ENCODE results near the gene HOXA4.

The HOXA4 gene

GRCh38 chr7:27158436-27159265 is 28.1 kb upstream of the HOXA4 start:
- in situ Hi-C loops (cut with HindIII; ENCODE audit: low pct_unique_long_range_greater_than_20kb, low sequenced_read_pairs): no loop called here
- DNase-seq (ENCODE audit: low read depth in 1 of 2, low spot score in 1 of 2): no peak
- no peak for TF ChIP-seq JUND (IDR thresholded peaks at IDR 0.05; ENCODE audit: low read depth)

DNA sequence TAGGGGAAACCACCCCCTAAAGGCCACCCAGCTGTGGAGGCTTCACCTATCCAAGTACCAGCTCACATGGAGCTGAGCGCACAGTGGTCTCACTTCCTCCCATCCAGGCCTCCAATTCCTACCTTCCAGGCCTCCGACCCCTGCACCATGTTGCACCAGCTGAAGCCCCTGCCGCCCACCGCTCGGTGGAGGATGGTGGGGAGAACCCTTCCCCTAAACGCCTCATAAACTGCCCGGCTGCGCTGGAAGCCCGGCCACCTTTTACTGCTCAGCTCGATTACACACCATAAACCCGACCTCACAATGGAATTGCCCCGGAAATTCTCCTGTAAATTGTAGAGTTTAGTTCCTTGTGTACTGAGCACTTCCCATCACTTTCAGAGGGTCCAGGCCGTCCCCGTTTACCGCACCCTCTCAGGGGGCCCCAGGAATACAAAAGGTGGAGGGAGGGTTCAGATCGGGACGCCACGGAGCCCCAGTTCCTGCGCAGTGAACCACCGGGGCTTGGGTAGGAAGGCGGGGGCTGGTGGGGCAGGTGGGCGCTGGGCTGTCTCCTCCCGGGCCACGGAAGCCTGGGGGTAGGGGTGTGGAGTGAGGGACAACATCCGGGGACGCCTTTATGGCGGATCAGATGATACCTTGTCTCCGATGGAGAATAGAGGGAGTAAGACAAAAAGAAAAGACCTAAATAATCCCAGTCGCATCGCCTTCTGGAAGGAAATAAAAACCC is 27.3 kb upstream of the HOXA4 start:
- no peak for TF ChIP-seq JUND (IDR thresholded peaks at IDR 0.05; ENCODE audit: low read depth)
- DNase-seq (ENCODE audit: low read depth in 1 of 2, low spot score in 1 of 2): no peak
- in situ Hi-C loops (cut with HindIII; ENCODE audit: low pct_unique_long_range_greater_than_20kb, low sequenced_read_pairs): no loop called here

GRCh38 chr7:27156916-27157701 is 26.6 kb upstream of the HOXA4 start:
- in situ Hi-C loops (cut with HindIII; ENCODE audit: low pct_unique_long_range_greater_than_20kb, low sequenced_read_pairs): no loop called here
- no peak for TF ChIP-seq JUND (IDR thresholded peaks at IDR 0.05; ENCODE audit: low read depth)
- no peak for DNase-seq (ENCODE audit: low read depth in 1 of 2, low spot score in 1 of 2)

DNA sequence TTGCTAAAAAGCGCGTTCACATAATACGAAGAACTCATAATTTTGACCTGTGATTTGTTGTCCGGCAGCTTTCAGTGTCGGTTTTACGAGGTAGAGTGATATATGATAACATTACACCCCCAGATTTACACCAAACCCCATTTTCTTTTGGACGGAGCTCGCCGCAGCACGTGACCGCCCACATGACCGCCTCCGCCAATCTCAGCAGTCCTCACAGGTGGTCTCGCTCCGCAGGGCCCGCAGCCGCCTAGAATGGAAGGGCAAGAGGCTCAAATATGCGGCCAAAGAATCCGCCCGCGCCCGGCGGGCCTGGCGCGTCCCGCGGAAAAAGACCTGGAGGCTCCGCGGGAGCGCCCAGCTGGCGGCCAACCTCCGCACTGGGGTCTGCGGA is 25.9 kb upstream of the HOXA4 start, which contains the start of gene HOXA7:
HOXA7 (minus strand) TSS at position 168 of the 391 bp plus-strand sequence; CDS start at position 38, 130 bp downstream.
- in situ Hi-C loops (cut with HindIII; ENCODE audit: low pct_unique_long_range_greater_than_20kb, low sequenced_read_pairs): no loop called here
- DNase-seq (ENCODE audit: low read depth in 1 of 2, low spot score in 1 of 2): no peak

DNA sequence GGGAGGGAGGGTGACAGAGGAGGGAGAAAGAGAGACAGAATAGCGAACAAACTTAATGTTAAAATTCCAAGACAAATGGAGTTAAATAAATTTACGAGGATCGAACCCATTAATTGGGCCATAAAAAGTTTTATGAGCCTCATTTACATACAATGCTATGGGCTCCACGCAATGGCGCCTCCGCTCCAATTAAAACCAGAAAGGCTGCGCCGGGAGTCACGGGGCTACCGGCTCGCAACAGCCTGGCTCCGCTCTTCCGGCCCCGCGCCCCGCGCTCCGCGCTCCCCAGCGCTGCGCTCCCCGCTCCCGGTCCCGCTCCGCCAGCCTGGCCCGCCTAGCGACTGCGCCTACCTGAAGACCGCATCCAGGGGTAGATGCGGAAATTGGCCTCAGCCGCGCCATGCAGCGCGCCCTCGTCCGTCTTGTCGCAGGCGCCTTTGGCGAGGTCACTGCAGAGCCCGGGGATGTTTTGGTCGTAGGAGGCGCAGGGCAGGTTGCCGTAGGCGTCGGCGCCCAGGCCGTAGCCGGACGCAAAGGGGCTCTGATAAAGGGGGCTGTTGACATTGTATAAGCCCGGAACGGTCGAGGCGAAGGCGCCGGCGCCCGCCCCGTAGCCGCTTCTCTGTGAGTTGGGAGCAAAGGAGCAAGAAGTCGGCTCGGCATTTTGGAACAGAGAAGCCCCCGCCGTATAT is 25.4 kb upstream of the HOXA4 start:
- DNase-seq (ENCODE audit: low read depth in 1 of 2, low spot score in 1 of 2): no peak
- TF ChIP-seq JUND (IDR thresholded peaks at IDR 0.05; ENCODE audit: low read depth): no peak
- in situ Hi-C loops (cut with HindIII; ENCODE audit: low pct_unique_long_range_greater_than_20kb, low sequenced_read_pairs): no loop called here

More for the DNA sequence above, 25.9 kb upstream of the HOXA4 start, which contains the start of gene HOXA7:
- no peak for TF ChIP-seq JUND (IDR thresholded peaks at IDR 0.05; ENCODE audit: low read depth)

DNA sequence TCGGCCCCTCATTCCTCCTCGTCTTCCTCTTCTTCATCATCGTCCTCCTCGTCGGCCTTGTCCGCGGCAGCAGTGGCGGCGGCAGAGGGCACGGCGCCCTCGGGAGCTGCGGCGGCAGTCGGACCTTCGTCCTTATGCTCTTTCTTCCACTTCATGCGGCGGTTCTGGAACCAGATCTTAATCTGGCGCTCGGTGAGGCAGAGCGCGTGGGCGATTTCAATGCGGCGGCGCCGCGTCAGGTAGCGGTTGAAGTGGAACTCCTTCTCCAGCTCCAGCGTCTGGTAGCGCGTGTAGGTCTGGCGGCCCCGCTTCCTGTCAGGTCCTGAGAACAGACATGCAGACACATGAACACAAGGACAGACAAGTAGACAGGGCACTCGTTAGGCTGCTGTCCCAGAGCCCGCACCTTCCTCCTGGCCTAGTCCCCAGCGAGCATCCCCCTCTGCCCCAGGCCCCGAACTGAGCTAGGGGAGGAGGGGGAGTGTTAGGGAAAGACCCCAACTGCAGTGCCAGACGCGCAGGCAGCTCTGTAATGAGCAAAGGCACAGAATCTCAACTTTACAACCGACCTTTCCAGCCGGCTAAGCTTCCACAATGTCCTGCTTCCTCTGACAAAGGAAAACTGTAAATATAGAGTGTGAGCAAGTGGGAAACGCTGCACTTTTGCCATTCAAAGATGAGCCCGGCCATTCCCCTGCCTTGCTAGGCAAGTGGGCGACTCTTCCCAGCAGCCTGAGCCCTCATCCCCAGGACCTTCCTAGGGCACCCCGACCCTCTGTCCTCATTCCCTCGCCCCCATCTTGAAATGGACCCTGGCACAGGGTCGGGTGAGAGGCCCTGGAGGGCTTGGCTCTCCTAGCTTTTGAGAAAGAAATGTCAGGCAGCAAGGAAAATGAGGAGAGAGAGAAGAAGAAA is 24.6 kb upstream of the HOXA4 start:
- DNase-seq (ENCODE audit: low read depth in 1 of 2, low spot score in 1 of 2): no peak
- no peak for TF ChIP-seq JUND (IDR thresholded peaks at IDR 0.05; ENCODE audit: low read depth)
- in situ Hi-C loops (cut with HindIII; ENCODE audit: low pct_unique_long_range_greater_than_20kb, low sequenced_read_pairs): no loop called here

- no peak for DNase-seq (ENCODE audit: low read depth in 1 of 2, low spot score in 1 of 2)
- in situ Hi-C loops (cut with HindIII; ENCODE audit: low pct_unique_long_range_greater_than_20kb, low sequenced_read_pairs): no loop called here
Measured at GRCh38 chr7:27154369-27154768, 23.8 kb upstream of the HOXA4 start.

GRCh38 chr7:27153526-27153925 is 23.0 kb upstream of the HOXA4 start:
- no peak for DNase-seq (ENCODE audit: low read depth in 1 of 2, low spot score in 1 of 2)
- in situ Hi-C loops (cut with HindIII; ENCODE audit: low pct_unique_long_range_greater_than_20kb, low sequenced_read_pairs): no loop called here
- no peak for TF ChIP-seq JUND (IDR thresholded peaks at IDR 0.05; ENCODE audit: low read depth)

More at GRCh38 chr7:27154369-27154768, 23.8 kb upstream of the HOXA4 start:
- no peak for TF ChIP-seq JUND (IDR thresholded peaks at IDR 0.05; ENCODE audit: low read depth)

DNA sequence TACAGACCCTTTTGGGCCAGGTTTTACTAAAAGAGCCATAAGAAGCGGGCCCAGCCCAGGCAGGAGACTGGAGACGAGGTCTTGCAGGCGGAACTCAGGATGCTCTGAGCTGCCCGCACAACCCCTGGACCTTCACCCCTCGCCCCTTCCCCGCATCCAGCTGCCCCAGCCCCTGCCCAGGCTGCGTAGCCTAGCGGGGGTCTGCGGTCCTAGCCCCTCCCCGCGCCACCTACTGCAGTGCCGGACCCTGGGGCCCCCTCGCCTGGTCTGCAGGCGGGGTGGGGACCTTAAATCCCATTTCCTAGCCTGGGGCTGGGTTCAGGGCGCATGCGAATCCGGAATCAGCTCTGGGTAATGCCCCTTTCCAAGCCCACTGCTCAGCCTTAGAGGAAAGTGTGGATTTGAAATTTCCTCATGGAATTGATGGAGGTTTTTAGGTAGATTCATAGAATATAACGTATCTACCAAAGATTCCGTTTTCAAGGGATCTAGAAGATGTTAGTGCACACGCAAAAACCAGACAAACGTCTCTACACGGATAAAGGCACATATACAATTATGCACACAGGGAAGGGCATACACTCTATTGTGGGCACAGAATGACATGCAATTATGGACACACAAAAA is 22.4 kb upstream of the HOXA4 start:
- in situ Hi-C loops (cut with HindIII; ENCODE audit: low pct_unique_long_range_greater_than_20kb, low sequenced_read_pairs): no loop called here
- no peak for DNase-seq (ENCODE audit: low read depth in 1 of 2, low spot score in 1 of 2)
- no peak for TF ChIP-seq JUND (IDR thresholded peaks at IDR 0.05; ENCODE audit: low read depth)

DNA sequence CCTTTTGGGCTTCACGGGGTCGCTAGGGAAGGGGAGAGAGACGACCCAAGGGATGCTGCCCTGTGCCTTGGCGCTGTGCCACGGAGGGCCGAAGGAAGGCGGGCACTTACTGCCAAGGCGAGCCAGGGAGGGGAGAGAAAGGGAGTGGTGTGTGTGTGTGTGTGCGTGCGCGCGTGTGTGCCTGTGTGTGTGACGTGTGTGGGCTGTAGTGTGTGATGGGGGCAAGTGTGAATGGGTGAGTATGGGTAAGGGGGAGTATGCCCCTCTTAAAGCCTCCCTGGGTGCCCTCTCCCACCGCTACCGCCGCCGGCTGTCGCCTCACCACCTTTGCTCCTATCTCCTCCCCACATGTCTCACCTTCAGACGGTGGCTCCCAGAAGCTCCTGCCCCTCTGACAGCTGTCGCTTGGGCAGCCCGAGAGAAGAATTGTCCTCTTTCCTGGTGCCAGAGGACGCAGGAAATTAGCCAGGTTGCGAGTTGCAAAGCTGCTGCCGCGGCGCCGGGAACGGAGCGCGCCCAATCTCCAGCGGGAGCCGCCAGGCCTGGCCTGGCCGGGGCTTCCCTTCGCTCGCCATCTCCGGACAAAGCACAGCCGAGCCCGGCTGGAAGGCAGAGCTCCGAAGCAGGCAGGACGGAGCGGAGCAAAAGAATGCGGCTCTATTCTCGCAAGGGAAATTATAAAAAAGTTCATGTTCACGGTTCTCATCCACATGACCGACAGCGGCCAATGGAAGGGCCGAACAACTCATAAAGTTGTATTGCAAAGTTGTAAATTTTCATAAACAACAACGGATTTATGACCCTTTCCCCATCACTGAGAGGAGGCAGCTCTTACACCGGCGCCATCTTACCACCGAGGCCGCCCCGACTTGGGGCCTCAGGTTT is 21.6 kb upstream of the HOXA4 start, which contains the start of gene HOXA3:
HOXA3 (minus strand) TSS at position 653 of the 885 bp plus-strand sequence. CDS start 41,943 bp downstream, outside the sequence.
- DNase-seq (ENCODE audit: low read depth in 1 of 2, low spot score in 1 of 2): no peak
- in situ Hi-C loops (cut with HindIII; ENCODE audit: low pct_unique_long_range_greater_than_20kb, low sequenced_read_pairs): no loop called here

More for the DNA sequence above, 21.6 kb upstream of the HOXA4 start, which contains the start of gene HOXA3:
- no peak for TF ChIP-seq JUND (IDR thresholded peaks at IDR 0.05; ENCODE audit: low read depth)
